ENCODE data around the gene XPR1.

XPR1 gene

DNA sequence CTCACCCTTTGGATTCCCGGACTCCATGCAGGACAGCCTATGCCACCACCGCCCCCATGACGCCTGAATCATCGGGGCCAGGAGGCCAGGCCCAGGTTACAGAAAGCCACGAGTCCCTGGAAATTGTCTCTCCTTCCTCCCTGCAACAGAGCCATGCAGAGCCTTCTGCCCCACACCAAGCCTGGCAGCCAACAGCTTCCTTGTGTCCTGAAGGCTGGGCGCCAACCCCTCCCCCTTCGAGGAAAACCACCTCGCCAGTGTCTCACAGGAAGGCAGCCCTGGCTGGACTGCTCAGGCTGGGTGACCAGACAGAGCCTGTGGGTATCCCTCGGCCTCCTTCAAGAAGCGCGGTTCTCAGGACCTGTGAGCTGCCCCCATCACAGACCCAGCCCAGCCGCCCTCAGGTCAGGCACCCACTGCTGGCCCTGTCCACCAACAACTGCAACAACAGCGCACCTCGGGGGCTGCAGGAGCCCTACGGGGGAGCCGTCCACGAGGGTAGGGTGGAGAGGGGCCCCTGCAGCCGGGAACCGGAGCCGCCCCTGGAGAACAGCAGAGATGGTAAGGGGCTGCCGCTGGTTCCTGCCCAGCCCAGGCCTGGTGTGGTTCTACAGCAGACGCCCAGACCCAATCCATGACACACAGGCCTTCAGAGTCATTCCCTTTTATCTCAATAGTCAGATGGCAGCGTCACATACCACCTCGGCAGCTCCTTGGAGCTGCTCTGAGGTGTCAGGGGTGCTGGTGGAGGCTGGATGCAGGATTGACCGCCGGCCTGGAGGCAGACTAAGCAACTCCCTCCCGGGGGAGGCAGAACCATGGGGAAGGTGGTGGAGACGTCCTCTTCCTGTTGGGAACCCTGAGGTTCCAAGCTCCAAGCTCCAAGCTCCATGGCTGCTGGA is 304.5 kb downstream of the XPR1 start:
- no peak for DNase-seq

DNA sequence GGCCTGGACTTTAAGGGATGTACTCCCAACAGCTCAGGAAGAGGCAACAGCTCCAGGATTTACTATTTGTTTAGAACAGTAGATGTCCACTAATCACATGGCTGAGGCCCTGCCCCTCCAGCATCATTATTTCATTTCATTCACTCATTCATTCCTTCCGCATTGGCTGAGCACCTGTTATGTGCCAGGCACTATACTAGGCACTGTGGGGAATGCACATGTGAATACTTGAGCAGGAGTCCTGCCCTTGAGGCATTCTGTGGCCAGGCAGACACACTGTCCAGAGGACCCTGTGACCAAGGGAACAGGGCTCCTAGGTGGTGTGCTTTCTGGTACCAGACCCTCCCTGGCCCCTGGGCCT is 305.2 kb downstream of the XPR1 start:
- DNase-seq, result no peak

DNA sequence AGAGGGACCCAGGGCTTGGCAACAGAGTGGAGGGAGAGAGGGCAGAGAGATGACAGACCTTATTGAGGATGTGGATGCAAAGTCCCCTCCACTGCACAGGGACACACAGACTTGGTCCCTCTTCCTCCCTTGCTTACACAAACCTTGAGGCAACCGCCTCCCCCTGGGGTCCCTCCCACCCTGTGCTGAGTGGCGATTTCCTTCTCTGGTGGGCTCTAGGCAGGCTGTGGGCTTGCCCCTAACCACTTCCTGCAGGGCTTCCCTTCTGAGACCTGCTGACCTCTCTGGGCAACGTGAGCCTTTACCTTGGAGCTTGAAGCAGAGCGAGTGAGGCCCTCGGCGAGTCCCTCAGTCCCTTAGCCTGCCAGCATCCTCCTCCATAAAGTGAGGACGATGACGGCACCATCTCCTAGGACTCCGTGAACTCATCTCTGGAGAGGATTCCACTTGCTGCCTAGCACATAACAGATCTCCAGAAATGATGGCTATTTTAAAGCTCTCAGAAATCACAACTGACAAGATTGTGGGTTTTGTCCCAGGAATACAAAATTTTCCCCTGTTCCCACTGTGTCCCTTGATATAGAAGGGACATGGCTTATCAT is 305.9 kb downstream of the XPR1 start:
- no peak for DNase-seq

DNA sequence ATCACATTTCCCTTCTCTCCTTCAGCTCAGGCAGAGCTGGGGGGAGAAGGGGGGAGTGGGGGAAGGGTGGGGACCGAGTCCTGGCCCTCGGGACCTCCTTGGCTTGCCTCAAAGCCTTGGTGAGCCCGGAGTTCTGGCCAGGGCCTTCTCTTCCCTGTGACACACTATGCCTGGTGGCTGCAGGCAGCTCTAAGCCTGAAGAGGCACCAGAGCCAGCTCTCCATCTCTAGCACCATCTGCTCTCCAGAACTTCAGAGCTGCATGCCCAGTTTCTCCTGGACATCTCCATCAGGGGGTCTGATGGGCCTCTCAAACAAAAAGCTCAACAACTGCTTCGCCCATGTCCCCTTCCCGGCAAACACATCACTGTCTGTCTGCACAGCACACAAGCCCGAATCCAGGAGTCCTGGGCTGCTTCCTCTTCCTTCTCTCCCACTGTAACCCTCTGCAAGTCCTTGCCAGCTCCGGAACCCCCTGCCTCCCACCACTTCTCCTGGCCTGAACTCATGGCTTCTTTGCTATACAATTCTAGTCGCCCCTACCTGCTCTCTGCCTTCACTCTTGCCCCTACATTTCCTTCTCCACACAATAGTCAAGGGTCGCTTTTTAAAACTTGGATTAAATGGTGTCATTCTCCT is 307.4 kb downstream of the XPR1 start:
- no peak for DNase-seq

DNA sequence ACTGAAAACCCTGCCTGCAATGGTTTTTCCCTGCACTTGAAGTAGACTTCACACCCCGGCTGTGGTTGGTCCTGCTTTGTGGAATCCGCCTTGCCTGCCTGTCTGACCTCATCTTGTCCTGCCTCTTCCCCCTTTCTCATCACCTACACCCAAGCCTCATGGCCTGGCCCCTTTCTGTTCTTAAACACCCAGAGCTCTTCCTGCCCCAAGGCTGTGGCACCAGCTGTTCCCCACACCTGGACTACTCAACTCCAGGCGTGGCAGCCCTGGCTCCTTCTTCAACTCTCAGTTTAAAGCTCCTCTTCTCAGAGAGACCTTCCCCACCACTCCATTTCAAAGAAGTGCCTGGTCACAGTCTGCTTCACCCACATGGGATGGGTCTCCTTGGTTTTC is 307.9 kb downstream of the XPR1 start:
- no peak for DNase-seq

Data from CD4-positive, alpha-beta T cell treated with Interleukin-4 for 4 hours (primary cell).